NCI-H748 (cell line): Measurements from ENCODE around the gene SPRED2.

Experiments used
- DNase-seq: peaks from one replicate; lab custom pipeline; 2025; ENCODE audit not compliant: unreplicated experiment; lab: John Stamatoyannopoulos, UW

The SPRED2 gene

GRCh38 chr2:65442420-65443020 is 10.1 kb upstream of the SPRED2 start:
- DNase-seq, result no peak

GRCh38 chr2:65438137-65438899 is 5.9 kb upstream of the SPRED2 start:
- no peak for DNase-seq

GRCh38 chr2:65437392-65438135 is 5.2 kb upstream of the SPRED2 start:
- no peak for DNase-seq

GRCh38 chr2:65436824-65437221 is 4.4 kb upstream of the SPRED2 start:
- DNase-seq, result no peak

- DNase-seq, result peak; percentile 80
Observed at GRCh38 chr2:65436169-65436823, 3.9 kb upstream of the SPRED2 start.

GRCh38 chr2:65435625-65436168 is 3.3 kb upstream of the SPRED2 start:
- DNase-seq, result peak; percentile 74

GRCh38 chr2:65434592-65435241 is 2.3 kb upstream of the SPRED2 start:
- DNase-seq, result peak; percentile 46

GRCh38 chr2:65431421-65432226 is 775 bp downstream of the SPRED2 start:
- DNase-seq, result peak; percentile 70

GRCh38 chr2:65430603-65431420 is 1.6 kb downstream of the SPRED2 start:
- peak; percentile 81 for DNase-seq

- no peak for DNase-seq
Observed at GRCh38 chr2:65429786-65430602, 2.4 kb downstream of the SPRED2 start.

GRCh38 chr2:65427532-65427931 is 4.9 kb downstream of the SPRED2 start:
- no peak for DNase-seq

GRCh38 chr2:65425276-65425675 is 7.1 kb downstream of the SPRED2 start:
- no peak for DNase-seq

- no peak for DNase-seq
Observed at GRCh38 chr2:65424391-65424790, 8.0 kb downstream of the SPRED2 start.

- DNase-seq, result no peak
Observed at GRCh38 chr2:65421432-65421748, 11.0 kb downstream of the SPRED2 start.

GRCh38 chr2:65420712-65421431 is 11.5 kb downstream of the SPRED2 start:
- no peak for DNase-seq

- no peak for DNase-seq
Observed at GRCh38 chr2:65417509-65418085, 14.8 kb downstream of the SPRED2 start.

- no peak for DNase-seq
Observed at GRCh38 chr2:65416945-65417344, 15.5 kb downstream of the SPRED2 start.
